ENCODE results near the gene CACNA1D.

- TF ChIP-seq SP1 (IDR thresholded peaks at IDR 0.05) (no peak), BHLHE40 (IDR thresholded peaks at IDR 0.05; ENCODE audit: borderline replicate concordance) (no peak), ARNT (IDR thresholded peaks at IDR 0.05) (no peak), ZNF384 (IDR thresholded peaks at IDR 0.05) (no peak), HDGF (IDR thresholded peaks at IDR 0.05; ENCODE audit: borderline replicate concordance) (no peak), ELF4 (IDR thresholded peaks at IDR 0.05) (no peak), SUZ12 (IDR thresholded peaks at IDR 0.05) (no peak), PKNOX1 (IDR thresholded peaks at IDR 0.05) (no peak), FOXA1 (IDR thresholded peaks at IDR 0.05) (no peak), TARDBP (IDR thresholded peaks at IDR 0.05) (no peak), FOXM1 (IDR thresholded peaks at IDR 0.05; ENCODE audit: borderline replicate concordance) (no peak), CTBP1 (IDR thresholded peaks at IDR 0.05; ENCODE audit: borderline replicate concordance) (no peak), FOXK2 (IDR thresholded peaks at IDR 0.05) (no peak), LEF1 (IDR thresholded peaks at IDR 0.05; ENCODE audit: borderline replicate concordance) (no peak)
Observed at GRCh38 chr3:53551324-53551723, 56.9 kb downstream of the CACNA1D start.

Measured in HEK293T (cell line).